Head of caudate nucleus (tissue), 42 donors: ENCODE measurements around the gene CALCOCO1.
"Not testable (repeated sequence)": the region's sequence is repeated elsewhere in the genome, so short reads cannot be mapped to it uniquely, and the experiment has no call there.

ENCODE experiments used
- DNase-seq, 42 donors: peaks; one replicate each; pipeline versions ENCODE4 v3.0.0 to v3.0.0-alpha.2; 2020 to 2021; ENCODE audit warnings: mixed read lengths in 7 of 42
- intact Hi-C: fragments of 100-400 bp; cut with DNase I; formaldehyde crosslinking; loops from one replicate; pipeline ENCODE4 v1.15.0; 2022

The CALCOCO1 gene

GRCh38 chr12:53737951-53738405 lies 10.7 kb upstream of the CALCOCO1 start:
- intact Hi-C loops = no loop called here
- DNase-seq = peak in 7 of 42 donors; percentile 25 to 58 (median 53)

- DNase-seq = peak in 7 of 42 donors; percentile 35 to 62 (median 44)
- intact Hi-C loops = no loop called here
These were observed 10.0 kb upstream of the CALCOCO1 start for GRCh38 chr12:53737093-53737808.

- intact Hi-C loops = no loop called here
- peak in 36 of 42 donors; percentile 40 to 95 (median 73) for DNase-seq
These were observed 9.3 kb upstream of the CALCOCO1 start for GRCh38 chr12:53736592-53736991.

- intact Hi-C loops = no loop called here
- no peak for DNase-seq
These were observed 8.3 kb upstream of the CALCOCO1 start for GRCh38 chr12:53735556-53735955.

GRCh38 chr12:53734425-53734824 lies 7.2 kb upstream of the CALCOCO1 start:
- no peak for DNase-seq
- intact Hi-C loops = no loop called here

- no peak for DNase-seq
These were observed 6.6 kb upstream of the CALCOCO1 start for GRCh38 chr12:53733807-53734200.

GRCh38 chr12:53733051-53733806 lies 6.0 kb upstream of the CALCOCO1 start:
- intact Hi-C loops = no loop called here
- no peak for DNase-seq

More at GRCh38 chr12:53733807-53734200, 6.6 kb upstream of the CALCOCO1 start:
- intact Hi-C loops = no loop called here

- intact Hi-C loops = no loop called here
- no peak for DNase-seq
These were observed 2.4 kb upstream of the CALCOCO1 start for GRCh38 chr12:53729644-53730043.

- intact Hi-C loops = no loop called here
- DNase-seq = no peak
These were observed 954 bp upstream of the CALCOCO1 start for GRCh38 chr12:53728206-53728605.

- intact Hi-C loops = no loop called here
These were observed 324 bp downstream of the CALCOCO1 start for GRCh38 chr12:53726946-53727309.

GRCh38 chr12:53726341-53726740 lies 911 bp downstream of the CALCOCO1 start:
- intact Hi-C loops = no loop called here
- no peak for DNase-seq

More at GRCh38 chr12:53726946-53727309, 324 bp downstream of the CALCOCO1 start:
- DNase-seq = peak in 1 of 42 donors; percentile 40

- peak in 21 of 42 donors; percentile 32 to 78 (median 58) for DNase-seq
- intact Hi-C loops = no loop called here
These were observed 1.4 kb downstream of the CALCOCO1 start for GRCh38 chr12:53725824-53726223.

- no peak for DNase-seq
- intact Hi-C loops = no loop called here
These were observed 4.7 kb downstream of the CALCOCO1 start for GRCh38 chr12:53722450-53723041.

- intact Hi-C loops = no loop called here
- DNase-seq = no peak
These were observed 6.3 kb downstream of the CALCOCO1 start for GRCh38 chr12:53720946-53721345.

GRCh38 chr12:53719649-53720048 lies 7.6 kb downstream of the CALCOCO1 start:
- DNase-seq = no peak
- intact Hi-C loops = no loop called here

GRCh38 chr12:53718567-53718966 lies 8.7 kb downstream of the CALCOCO1 start:
- intact Hi-C loops = not testable (repeated sequence)

GRCh38 chr12:53717319-53717718 lies 9.9 kb downstream of the CALCOCO1 start:
- no peak for DNase-seq
- intact Hi-C loops = no loop called here

More at GRCh38 chr12:53718567-53718966, 8.7 kb downstream of the CALCOCO1 start:
- DNase-seq = not testable (repeated sequence)

GRCh38 chr12:53714004-53714403 lies 13.2 kb downstream of the CALCOCO1 start:
- no peak for DNase-seq
- intact Hi-C loops = no loop called here

- no peak for DNase-seq
- intact Hi-C loops = no loop called here
These were observed 13.7 kb downstream of the CALCOCO1 start for GRCh38 chr12:53713516-53713915.

- DNase-seq = peak in 1 of 42 donors; percentile 18
- intact Hi-C loops = no loop called here
These were observed 15.1 kb downstream of the CALCOCO1 start for GRCh38 chr12:53712059-53712643.
